Stomach (tissue), 9 donors: ENCODE results near the gene RNF115. TPM values are rescaled to one million over a fixed set of nuclear protein-coding genes. Genes with fewer than 3 reads are reported as not detected.
A peak's percentile ranks its signal among the peaks of the same experiment; 100 is the strongest.

Experiments used
- DNase-seq, 2 donors: peaks; one replicate each; pipeline versions ENCODE4 v3.0.0 to v3.0.0-alpha.2; 2013 to 2019
- H3K27ac ChIP-seq, 5 donors: fragments of 200-600 bp in 4 of 5; sonication (generic) in 4 of 5; one replicate each; pipeline ENCODE4 v1.5.1; 2013 to 2019; ENCODE audit warnings: mild to moderate bottlenecking in 1 of 5, moderate library complexity in 1 of 5
- H3K27me3 ChIP-seq, 3 donors: fragments of 200-600 bp; sonication (generic); one replicate each; pipeline ENCODE4 v1.5.1; 2017 to 2019; ENCODE audit warnings: mixed run types in 1 of 3
- H3K36me3 ChIP-seq, 4 donors: fragments of 200-600 bp; sonication (generic); 1 replicate in 3 of 4; 2 replicates in 1 of 4; pipeline ENCODE4 v1.5.1; 2016 to 2019
- H3K4me1 ChIP-seq, 4 donors: fragments of 200-600 bp; sonication (generic); one replicate each; pipeline ENCODE4 v1.5.1; 2016 to 2019
- H3K4me3 ChIP-seq, 4 donors: fragments of 200-600 bp; sonication (generic) in 3 of 4; one replicate each; pipeline ENCODE4 v1.5.1; 2016 to 2019; ENCODE audit warnings: mild to moderate bottlenecking in 1 of 4
- H3K9me3 ChIP-seq, 4 donors: fragments of 200-600 bp; sonication (generic); one replicate each; pipeline ENCODE4 v1.5.1; 2016 to 2019
- CTCF ChIP-seq, 7 experiments: fragments of 450-650 bp in 4 of 7; fragments of 200-600 bp in 3 of 7; sonication (generic) in 3 of 7; IDR thresholded peaks; one replicate each; pipeline ENCODE4 v1.5.1; 2016 to 2019; ENCODE audit warnings: antibody characterized with exemption in 7 of 7, control low read depth in 2 of 7, mild to moderate bottlenecking in 1 of 7
- EP300 ChIP-seq: sonication (generic); formaldehyde crosslinking; IDR thresholded peaks from one replicate; pipeline ENCODE4 v1.6.1; 2017; ENCODE audit warnings: antibody characterized with exemption
- POLR2A ChIP-seq, 4 donors: fragments of 450-650 bp; IDR thresholded peaks; one replicate each; pipeline ENCODE4 v1.6.1; 2016; ENCODE audit warnings: antibody characterized with exemption in 4 of 4, control low read depth in 2 of 4, mild to moderate bottlenecking in 1 of 4, moderate library complexity in 1 of 4
- POLR2AphosphoS5 ChIP-seq, 3 donors: sonication (generic); formaldehyde crosslinking; IDR thresholded peaks; one replicate each; pipeline ENCODE4 v1.6.1; 2016; ENCODE audit warnings: antibody characterized with exemption in 3 of 3
- WGBS, 5 donors: extraction: QIAGEN DNeasy Blood & Tissue Kit in 3 of 5; methylation state at CpG; one replicate each; pipeline versions ENCODE4 v1.1.5 to v1.1.7; 2013 to 2018; 5-methylcytosine and 5-hydroxymethylcytosine counted together
- intact Hi-C: fragments of 100-400 bp; cut with DNase I; formaldehyde crosslinking; loops from one replicate; pipeline ENCODE4 v1.15.1; 2023; ENCODE audit warnings: low total_unique reads
- polyA plus RNA-seq, 3 donors: library from polyadenylated mRNA; stranded (reverse); fragments of 200-250 nt; gene quantifications; one replicate each; pipeline ENCODE4 v1.2.3, GENCODE V29; 2013
- total RNA-seq, 5 donors: library from RNA; depleted of rRNA; stranded (reverse); fragments of >200 nt; gene quantifications; one replicate each; pipeline versions ENCODE4 v1.1.0 to v1.2.3, GENCODE V29; 2014 to 2016
- donor health status: healthy with polysubstance abuse.
- donor health status: Bipolar disorder and iron deficiency.
- donor health status: healthy.

RNF115 gene
- total and polyA plus RNA-seq, 8 donors: 4.8 to 44.1 (median 12.6) TPM

GRCh38 chr1:145750426-145750825, 73.5 kb downstream of the RNF115 start:
- no peak for TF ChIP-seq CTCF (IDR thresholded peaks at IDR 0.05)
- H3K4me3 ChIP-seq: no peak overlapping the region
- H3K27me3 ChIP-seq: no peaks in the 10 kb centered on the region
- intact Hi-C loops: no loop called here
- no peaks in the 10 kb centered on the region for H3K9me3 ChIP-seq
- peaks cover 37 to 87% (median 83%) of the 10 kb centered on the region in 4 donors for H3K36me3 ChIP-seq
- H3K27ac ChIP-seq: no peak overlapping the region
- H3K4me1 ChIP-seq: peaks cover 0 to 15% (median 0%) of the 10 kb centered on the region in 4 donors
- WGBS, 5 donors: 72 to 87% (median 86%) methylated on average over 5 of the region's 5 CpGs
- no peak for DNase-seq

GRCh38 chr1:145747398-145748247, 76.3 kb downstream of the RNF115 start:
- H3K9me3 ChIP-seq: no peaks in the 10 kb centered on the region
- 80 to 96% (median 90%) methylated on average over 9 of the region's 9 CpGs for WGBS, 5 donors
- no peaks in the 10 kb centered on the region for H3K27me3 ChIP-seq
- no peak overlapping the region for H3K4me3 ChIP-seq
- H3K27ac ChIP-seq: no peak overlapping the region
- TF ChIP-seq POLR2A (IDR thresholded peaks at IDR 0.05) (no peak), CTCF (IDR thresholded peaks at IDR 0.05) (no peak), POLR2AphosphoS5 (IDR thresholded peaks at IDR 0.05) (no peak), EP300 (no peak)
- H3K4me1 ChIP-seq: peaks cover 0 to 14% (median 0%) of the 10 kb centered on the region in 4 donors
- no peak for DNase-seq
- peaks cover 39 to 100% (median 99%) of the 10 kb centered on the region in 4 donors for H3K36me3 ChIP-seq
- intact Hi-C loops: no loop called here

- no peak for TF ChIP-seq CTCF (IDR thresholded peaks at IDR 0.05)
- peak in 2 of 3 donors; percentile 21 to 52 for TF ChIP-seq POLR2AphosphoS5 (IDR thresholded peaks at IDR 0.05)
- TF ChIP-seq EP300: no peak
- TF ChIP-seq POLR2A (IDR thresholded peaks at IDR 0.05): no peak
- intact Hi-C loops: no loop called here
- H3K4me1 ChIP-seq: peaks cover 0 to 7% (median 3%) of the 10 kb centered on the region in 4 donors
- no peak overlapping the region for H3K4me3 ChIP-seq
- 20 to 51% (median 34%) methylated on average over 4 of the region's 4 CpGs for WGBS, 5 donors
- peak overlapping the region in 1 of 5 donors; percentile 20 for H3K27ac ChIP-seq
- no peaks in the 10 kb centered on the region for H3K9me3 ChIP-seq
- DNase-seq: peak in 1 of 2 donors; percentile 54
- peaks cover 3 to 51% (median 44%) of the 10 kb centered on the region in 4 donors for H3K36me3 ChIP-seq
- H3K27me3 ChIP-seq: no peaks in the 10 kb centered on the region
Observed at GRCh38 chr1:145740269-145740668, 83.6 kb downstream of the RNF115 start.

GRCh38 chr1:145736191-145736590, 87.7 kb downstream of the RNF115 start:
- no peak for TF ChIP-seq POLR2A (IDR thresholded peaks at IDR 0.05)
- no peak for TF ChIP-seq CTCF (IDR thresholded peaks at IDR 0.05)
- no peak for TF ChIP-seq EP300
- TF ChIP-seq POLR2AphosphoS5 (IDR thresholded peaks at IDR 0.05): no peak
- Histone ChIP-seq H3K27me3 (no peaks in the 10 kb centered on the region), H3K9me3 (no peaks in the 10 kb centered on the region), H3K36me3 (peaks cover 0 to 10% (median 4%) of the 10 kb centered on the region in 4 donors), H3K4me3 (no peak overlapping the region), H3K27ac (no peak overlapping the region), H3K4me1 (peaks cover 0 to 7% (median 3%) of the 10 kb centered on the region in 4 donors)
- intact Hi-C loops: no loop called here
- no peak for DNase-seq
- WGBS, 5 donors: 86 to 100% (median 100%) methylated on average over 1 of the region's 1 CpG
